GM23338 (cell line): Measurements from ENCODE around the gene UGT1A3. TPM values are rescaled to one million over a fixed set of nuclear protein-coding genes. Genes with fewer than 3 reads are reported as not detected.

ENCODE experiments used
- ATAC-seq: fragments of 200-7000 bp; cut with Tn5 transposase; 3 replicates; pipeline ENCODE4 v1.9.1; 2020
- DNase-seq: peaks from one replicate; pipeline ENCODE4 v3.0.0-alpha.2; 2015; ENCODE audit warnings: low spot score
- H2AFZ ChIP-seq: fragments of 200-600 bp; sonication (generic); 2 replicates; pipeline ENCODE4 v1.8.0; 2016; ENCODE audit warnings: antibody characterized with exemption, mild to moderate bottlenecking, moderate library complexity
- H3F3A ChIP-seq: fragments of 200-600 bp; sonication (generic); replicated peaks from 2 replicates; pipeline ENCODE4 v1.8.0; 2017; ENCODE audit warnings: antibody characterized with exemption, mixed run types, low read depth
- H3K27ac ChIP-seq: fragments of 200-600 bp; sonication (generic); 2 replicates; pipeline ENCODE4 v1.6.1; 2016; ENCODE audit warnings: low read depth
- H3K27me3 ChIP-seq: fragments of 200-600 bp; sonication (generic); 2 replicates; pipeline ENCODE4 v1.8.0; 2016; ENCODE audit warnings: mild to moderate bottlenecking, mixed run types, moderate library complexity; ENCODE audit not compliant: insufficient read depth
- H3K36me3 ChIP-seq: fragments of 200-600 bp; sonication (generic); 2 replicates; pipeline ENCODE4 v1.8.0; 2016; ENCODE audit warnings: mild to moderate bottlenecking; ENCODE audit not compliant: insufficient read depth
- H3K4me1 ChIP-seq: fragments of 200-600 bp; sonication (generic); 2 replicates; pipeline ENCODE4 v1.8.0; 2016; ENCODE audit warnings: mild to moderate bottlenecking, moderate library complexity; ENCODE audit not compliant: insufficient read depth
- H3K4me2 ChIP-seq: fragments of 200-600 bp; sonication (generic); 2 replicates; pipeline ENCODE4 v1.7.1; 2017; ENCODE audit warnings: mixed run types
- H3K4me3 ChIP-seq: fragments of 200-600 bp; sonication (generic); 2 replicates; pipeline ENCODE4 v1.6.1; 2016; ENCODE audit warnings: mixed run types
- H3K79me2 ChIP-seq: fragments of 200-600 bp; sonication (generic); replicated peaks from 2 replicates; pipeline ENCODE4 v1.8.0; 2017; ENCODE audit warnings: mild to moderate bottlenecking; ENCODE audit not compliant: insufficient read depth
- H3K9me2 ChIP-seq: fragments of 200-600 bp; sonication (generic); 2 replicates; pipeline ENCODE4 v1.8.0; 2017; ENCODE audit not compliant: insufficient read depth
- H4K20me1 ChIP-seq: fragments of 200-600 bp; sonication (generic); replicated peaks from 2 replicates; pipeline ENCODE4 v1.8.0; 2017; ENCODE audit warnings: mild to moderate bottlenecking; ENCODE audit not compliant: insufficient read depth
- H3K27ac Mint-ChIP-seq: 2 replicates; pipeline ENCODE4 v1.8.0; 2020; ENCODE audit warnings: inconsistent platforms, mild to moderate bottlenecking, moderate library complexity, mixed read lengths
- H3K27me3 Mint-ChIP-seq: 3 replicates; pipeline ENCODE4 v1.8.0; 2022; ENCODE audit warnings: low read depth, mild to moderate bottlenecking, moderate library complexity, mixed read lengths, inconsistent platforms; ENCODE audit not compliant: insufficient read depth, poor library complexity
- H3K36me3 Mint-ChIP-seq: 3 replicates; pipeline ENCODE4 v1.8.0; 2021; ENCODE audit warnings: low read depth, mild to moderate bottlenecking, inconsistent platforms, moderate library complexity, mixed read lengths
- H3K4me1 Mint-ChIP-seq: 3 replicates; pipeline ENCODE4 v1.8.0; 2020; ENCODE audit warnings: mild to moderate bottlenecking, inconsistent platforms, mixed read lengths
- H3K4me3 Mint-ChIP-seq: 3 replicates; pipeline ENCODE4 v1.8.0; 2021; ENCODE audit warnings: moderate library complexity, mild to moderate bottlenecking, inconsistent platforms, mixed read lengths
- H3K9me3 Mint-ChIP-seq: 3 replicates; pipeline ENCODE4 v1.8.0; 2020; ENCODE audit warnings: moderate library complexity, mild to moderate bottlenecking, inconsistent platforms, mixed read lengths
- CREB1 ChIP-seq: fragments of 250-450 bp; sonication (Bioruptor Pico); IDR thresholded peaks from 2 replicates; pipeline ENCODE4 v1.5.0; 2020; ENCODE audit warnings: low read depth, mild to moderate bottlenecking, moderate library complexity
- EZH2 ChIP-seq: fragments of 200-600 bp; sonication (generic); IDR thresholded peaks from one replicate; pipeline ENCODE4 v1.8.0; 2017; ENCODE audit warnings: antibody characterized with exemption, mild to moderate bottlenecking, low read depth; ENCODE audit not compliant: unreplicated experiment
- JUNB ChIP-seq: IDR thresholded peaks from one replicate; pipeline ENCODE4 v1.6.1; 2016; ENCODE audit warnings: antibody characterized with exemption; ENCODE audit not compliant: unreplicated experiment
- NANOG ChIP-seq: IDR thresholded peaks from 2 replicates; pipeline ENCODE4 v1.6.1; 2016; ENCODE audit warnings: antibody characterized with exemption, borderline replicate concordance
- ZNF114 ChIP-seq: fragments of 250-450 bp; sonication (Bioruptor Pico); IDR thresholded peaks from 2 replicates; pipeline ENCODE4 v1.5.0; 2020; ENCODE audit warnings: mild to moderate bottlenecking, moderate library complexity
- ZNF331 ChIP-seq: fragments of 250-450 bp; sonication (Bioruptor Pico); IDR thresholded peaks from 2 replicates; pipeline ENCODE4 v1.5.0; 2020; ENCODE audit warnings: low read depth, mild to moderate bottlenecking, moderate library complexity
- polyA plus RNA-seq: library from polyadenylated mRNA; unstranded; fragments of >200 nt; fragmentation: Nextera tagmentation; extraction: Ambion mirVana; gene quantifications from 2 replicates; pipeline ENCODE4 v1.2.1, GENCODE V29; 2016
- total RNA-seq: library from RNA; depleted of rRNA; stranded (reverse); fragments of >200 nt; shearing (Covaris generic); gene quantifications from 2 replicates; pipeline ENCODE4 v1.2.3, GENCODE V29; 2014
- TF ChIP-seq, protein P1 (sequence below): fragments of 250-450 bp; sonication (Bioruptor Pico); IDR thresholded peaks from 2 replicates; pipeline ENCODE4 v1.5.0; 2020; ENCODE audit warnings: mild to moderate bottlenecking, moderate library complexity

Gene UGT1A3
- total and polyA plus RNA-seq, 2 experiments from 2014 or later, result not detected

DNA sequence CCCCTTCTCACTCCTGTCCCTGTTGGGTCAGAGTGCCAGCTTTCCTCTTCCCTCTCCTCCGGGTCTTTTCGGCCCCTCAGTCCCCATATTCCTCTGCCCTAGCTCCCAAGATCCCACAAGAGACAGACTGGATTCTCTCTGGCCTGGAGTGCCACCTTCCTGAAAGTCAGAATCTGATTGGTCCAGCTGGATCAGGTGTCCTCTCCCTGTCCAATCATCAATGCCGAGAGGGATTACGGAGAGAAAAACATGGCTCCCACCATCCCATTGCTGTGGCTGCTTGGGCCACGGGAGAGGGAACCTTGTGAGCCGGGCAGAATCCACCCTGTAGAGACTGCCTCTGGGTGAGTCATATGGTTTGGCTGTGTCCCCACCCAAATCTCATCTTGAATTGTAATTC lies 46.6 kb downstream of the UGT1A3 start:
- ATAC-seq, result no peak

More for the DNA sequence above, 46.6 kb downstream of the UGT1A3 start:
- H3K9me3 Mint-ChIP-seq, result peaks cover 26% of the 10 kb centered on the region
- Histone ChIP-seq H3K4me1 (no peaks in the 10 kb centered on the region), H3K79me2 (no peaks in the 10 kb centered on the region), H3K27ac (no peak overlapping the region), H4K20me1 (no peaks in the 10 kb centered on the region), H3K27me3 (no peaks in the 10 kb centered on the region), H3K4me2 (no peak overlapping the region), H3K4me3 (no peak overlapping the region), H3K36me3 (no peaks in the 10 kb centered on the region), H3K9me2 (0 out of 2 replicates have a peak, but pooled peaks cover 4% of the 10 kb centered on the region), H3F3A (no peaks in the 10 kb centered on the region), H2AFZ (no peak overlapping the region)
- H3K27ac Mint-ChIP-seq, result no peak overlapping the region
- no peak for TF ChIP-seq ZNF114 (CRISPR knock-in tag)
- TF ChIP-seq CREB1 (CRISPR knock-in tag), result no peak
- no peak for TF ChIP-seq ZNF331
- TF ChIP-seq NANOG, result no peak
- no peak for TF ChIP-seq EZH2
- no peak for TF ChIP-seq JUNB
- TF ChIP-seq, protein P1, sequence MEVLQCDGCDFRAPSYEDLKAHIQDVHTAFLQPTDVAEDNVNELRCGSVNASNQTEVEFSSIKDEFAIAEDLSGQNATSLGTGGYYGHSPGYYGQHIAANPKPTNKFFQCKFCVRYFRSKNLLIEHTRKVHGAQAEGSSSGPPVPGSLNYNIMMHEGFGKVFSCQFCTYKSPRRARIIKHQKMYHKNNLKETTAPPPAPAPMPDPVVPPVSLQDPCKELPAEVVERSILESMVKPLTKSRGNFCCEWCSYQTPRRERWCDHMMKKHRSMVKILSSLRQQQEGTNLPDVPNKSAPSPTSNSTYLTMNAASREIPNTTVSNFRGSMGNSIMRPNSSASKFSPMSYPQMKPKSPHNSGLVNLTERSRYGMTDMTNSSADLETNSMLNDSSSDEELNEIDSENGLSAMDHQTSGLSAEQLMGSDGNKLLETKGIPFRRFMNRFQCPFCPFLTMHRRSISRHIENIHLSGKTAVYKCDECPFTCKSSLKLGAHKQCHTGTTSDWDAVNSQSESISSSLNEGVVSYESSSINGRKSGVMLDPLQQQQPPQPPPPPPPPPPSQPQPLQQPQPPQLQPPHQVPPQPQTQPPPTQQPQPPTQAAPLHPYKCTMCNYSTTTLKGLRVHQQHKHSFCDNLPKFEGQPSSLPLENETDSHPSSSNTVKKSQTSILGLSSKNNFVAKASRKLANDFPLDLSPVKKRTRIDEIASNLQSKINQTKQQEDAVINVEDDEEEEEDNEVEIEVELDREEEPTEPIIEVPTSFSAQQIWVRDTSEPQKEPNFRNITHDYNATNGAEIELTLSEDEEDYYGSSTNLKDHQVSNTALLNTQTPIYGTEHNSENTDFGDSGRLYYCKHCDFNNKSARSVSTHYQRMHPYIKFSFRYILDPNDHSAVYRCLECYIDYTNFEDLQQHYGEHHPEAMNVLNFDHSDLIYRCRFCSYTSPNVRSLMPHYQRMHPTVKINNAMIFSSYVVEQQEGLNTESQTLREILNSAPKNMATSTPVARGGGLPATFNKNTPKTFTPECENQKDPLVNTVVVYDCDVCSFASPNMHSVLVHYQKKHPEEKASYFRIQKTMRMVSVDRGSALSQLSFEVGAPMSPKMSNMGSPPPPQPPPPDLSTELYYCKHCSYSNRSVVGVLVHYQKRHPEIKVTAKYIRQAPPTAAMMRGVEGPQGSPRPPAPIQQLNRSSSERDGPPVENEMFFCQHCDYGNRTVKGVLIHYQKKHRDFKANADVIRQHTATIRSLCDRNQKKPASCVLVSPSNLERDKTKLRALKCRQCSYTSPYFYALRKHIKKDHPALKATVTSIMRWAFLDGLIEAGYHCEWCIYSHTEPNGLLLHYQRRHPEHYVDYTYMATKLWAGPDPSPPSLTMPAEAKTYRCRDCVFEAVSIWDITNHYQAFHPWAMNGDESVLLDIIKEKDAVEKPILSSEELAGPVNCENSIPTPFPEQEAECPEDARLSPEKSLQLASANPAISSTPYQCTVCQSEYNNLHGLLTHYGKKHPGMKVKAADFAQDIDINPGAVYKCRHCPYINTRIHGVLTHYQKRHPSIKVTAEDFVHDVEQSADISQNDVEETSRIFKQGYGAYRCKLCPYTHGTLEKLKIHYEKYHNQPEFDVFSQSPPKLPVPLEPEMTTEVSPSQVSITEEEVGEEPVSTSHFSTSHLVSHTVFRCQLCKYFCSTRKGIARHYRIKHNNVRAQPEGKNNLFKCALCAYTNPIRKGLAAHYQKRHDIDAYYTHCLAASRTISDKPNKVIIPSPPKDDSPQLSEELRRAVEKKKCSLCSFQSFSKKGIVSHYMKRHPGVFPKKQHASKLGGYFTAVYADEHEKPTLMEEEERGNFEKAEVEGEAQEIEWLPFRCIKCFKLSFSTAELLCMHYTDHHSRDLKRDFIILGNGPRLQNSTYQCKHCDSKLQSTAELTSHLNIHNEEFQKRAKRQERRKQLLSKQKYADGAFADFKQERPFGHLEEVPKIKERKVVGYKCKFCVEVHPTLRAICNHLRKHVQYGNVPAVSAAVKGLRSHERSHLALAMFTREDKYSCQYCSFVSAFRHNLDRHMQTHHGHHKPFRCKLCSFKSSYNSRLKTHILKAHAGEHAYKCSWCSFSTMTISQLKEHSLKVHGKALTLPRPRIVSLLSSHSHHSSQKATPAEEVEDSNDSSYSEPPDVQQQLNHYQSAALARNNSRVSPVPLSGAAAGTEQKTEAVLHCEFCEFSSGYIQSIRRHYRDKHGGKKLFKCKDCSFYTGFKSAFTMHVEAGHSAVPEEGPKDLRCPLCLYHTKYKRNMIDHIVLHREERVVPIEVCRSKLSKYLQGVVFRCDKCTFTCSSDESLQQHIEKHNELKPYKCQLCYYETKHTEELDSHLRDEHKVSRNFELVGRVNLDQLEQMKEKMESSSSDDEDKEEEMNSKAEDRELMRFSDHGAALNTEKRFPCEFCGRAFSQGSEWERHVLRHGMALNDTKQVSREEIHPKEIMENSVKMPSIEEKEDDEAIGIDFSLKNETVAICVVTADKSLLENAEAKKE, result no peak
- no peaks in the 10 kb centered on the region for H3K4me1 Mint-ChIP-seq
- no peaks in the 10 kb centered on the region for H3K27me3 Mint-ChIP-seq
- peaks cover 4% of the 10 kb centered on the region; the same call in 2 of the 3 replicates for H3K36me3 Mint-ChIP-seq
- H3K4me3 Mint-ChIP-seq, result no peak overlapping the region
- DNase-seq, result no peak
